ENCODE measurements around the gene IFT74. TPM values are rescaled to one million over a fixed set of nuclear protein-coding genes. Genes with fewer than 3 reads are reported as not detected.

The IFT74 gene
- total RNA-seq = 11.6 TPM
- long read RNA-seq, transcript IFT74-201 (20 exons, 2,160 nt) = major isoform, 9 of 17 reads
- long read RNA-seq, partial matches to known transcripts = 0 of 17 reads
- long read RNA-seq, other reads (novel, unspliced or antisense) = 8 of 17 reads

GRCh38 chr9:26955921-26956859, at the start of gene IFT74:
TSS of gene IFT74 (plus strand) at chr9:26956412. CDS start at chr9:26961968, 5,556 bp downstream.
- ATAC-seq = peak; percentile 100
- no peak for TF ChIP-seq CTCF (IDR thresholded peaks at IDR 0.05)
- intact Hi-C loops (cut with DNase I) = no loop called here

GRCh38 chr9:26913138-26913668, 43.0 kb upstream of the IFT74 start:
- H3K4me3 ChIP-seq = no peak overlapping the region
- H3K9me3 ChIP-seq = no peaks in the 10 kb centered on the region
- ATAC-seq (no peak), DNase-seq (no peak)
- no peak for TF ChIP-seq CTCF (IDR thresholded peaks at IDR 0.05)
- intact Hi-C loops (cut with DNase I) = no loop called here
- peaks cover 87% of the 10 kb centered on the region for H3K36me3 ChIP-seq
- no peak overlapping the region for H3K27ac ChIP-seq
- no peaks in the 10 kb centered on the region for H3K27me3 ChIP-seq
- H3K4me1 ChIP-seq = no peaks in the 10 kb centered on the region

More at GRCh38 chr9:26955921-26956859, at the start of gene IFT74:
- no peaks in the 10 kb centered on the region for H3K27me3 ChIP-seq
- H3K36me3 ChIP-seq = no peaks in the 10 kb centered on the region
- DNase-seq = peak; percentile 98
- H3K27ac ChIP-seq = peak within 1 kb of the TSS; percentile 88
- no peaks in the 10 kb centered on the region for H3K9me3 ChIP-seq
- H3K4me1 ChIP-seq = peaks cover 9% of the 10 kb centered on the region
- peak within 1 kb of the TSS; percentile 55 for H3K4me3 ChIP-seq

GRCh38 chr9:26919698-26920097, 36.5 kb upstream of the IFT74 start:
- DNase-seq (no peak), ATAC-seq (no peak)
- no peak for TF ChIP-seq CTCF (IDR thresholded peaks at IDR 0.05)
- H3K4me3 ChIP-seq = no peak overlapping the region
- H3K27ac ChIP-seq = no peak overlapping the region
- H3K4me1 ChIP-seq = no peaks in the 10 kb centered on the region
- peaks cover 98% of the 10 kb centered on the region for H3K36me3 ChIP-seq
- no peaks in the 10 kb centered on the region for H3K27me3 ChIP-seq
- H3K9me3 ChIP-seq = no peaks in the 10 kb centered on the region
- intact Hi-C loops (cut with DNase I) = no loop called here

GRCh38 chr9:26925609-26926008, 30.6 kb upstream of the IFT74 start:
- intact Hi-C loops (cut with DNase I) = no loop called here
- no peak for TF ChIP-seq CTCF (IDR thresholded peaks at IDR 0.05)
- DNase-seq = no peak
- H3K36me3 ChIP-seq = peaks cover 82% of the 10 kb centered on the region
- H3K4me1 ChIP-seq = no peaks in the 10 kb centered on the region
- no peaks in the 10 kb centered on the region for H3K27me3 ChIP-seq
- ATAC-seq = no peak
- H3K4me3 ChIP-seq = no peak overlapping the region
- no peaks in the 10 kb centered on the region for H3K9me3 ChIP-seq
- no peak overlapping the region for H3K27ac ChIP-seq

- no peak overlapping the region for H3K4me3 ChIP-seq
- H3K27me3 ChIP-seq = no peaks in the 10 kb centered on the region
- no peak overlapping the region for H3K27ac ChIP-seq
- no peak for ATAC-seq
- intact Hi-C loops (cut with DNase I) = no loop called here
- no peaks in the 10 kb centered on the region for H3K4me1 ChIP-seq
- TF ChIP-seq CTCF (IDR thresholded peaks at IDR 0.05) = no peak
- DNase-seq = no peak
- peaks cover 67% of the 10 kb centered on the region for H3K36me3 ChIP-seq
- no peaks in the 10 kb centered on the region for H3K9me3 ChIP-seq
Observed at GRCh38 chr9:26928902-26929495, 27.2 kb upstream of the IFT74 start.
